ENCODE data around the gene TNS4. TPM values are rescaled to one million over a fixed set of nuclear protein-coding genes. Genes with fewer than 3 reads are reported as not detected.
A peak's percentile ranks its signal among the peaks of the same experiment; 100 is the strongest.

Gene TNS4
- total RNA-seq, 3 donors from 2014 or later: 3.0 to 13.1 (median 3.3) TPM

DNA sequence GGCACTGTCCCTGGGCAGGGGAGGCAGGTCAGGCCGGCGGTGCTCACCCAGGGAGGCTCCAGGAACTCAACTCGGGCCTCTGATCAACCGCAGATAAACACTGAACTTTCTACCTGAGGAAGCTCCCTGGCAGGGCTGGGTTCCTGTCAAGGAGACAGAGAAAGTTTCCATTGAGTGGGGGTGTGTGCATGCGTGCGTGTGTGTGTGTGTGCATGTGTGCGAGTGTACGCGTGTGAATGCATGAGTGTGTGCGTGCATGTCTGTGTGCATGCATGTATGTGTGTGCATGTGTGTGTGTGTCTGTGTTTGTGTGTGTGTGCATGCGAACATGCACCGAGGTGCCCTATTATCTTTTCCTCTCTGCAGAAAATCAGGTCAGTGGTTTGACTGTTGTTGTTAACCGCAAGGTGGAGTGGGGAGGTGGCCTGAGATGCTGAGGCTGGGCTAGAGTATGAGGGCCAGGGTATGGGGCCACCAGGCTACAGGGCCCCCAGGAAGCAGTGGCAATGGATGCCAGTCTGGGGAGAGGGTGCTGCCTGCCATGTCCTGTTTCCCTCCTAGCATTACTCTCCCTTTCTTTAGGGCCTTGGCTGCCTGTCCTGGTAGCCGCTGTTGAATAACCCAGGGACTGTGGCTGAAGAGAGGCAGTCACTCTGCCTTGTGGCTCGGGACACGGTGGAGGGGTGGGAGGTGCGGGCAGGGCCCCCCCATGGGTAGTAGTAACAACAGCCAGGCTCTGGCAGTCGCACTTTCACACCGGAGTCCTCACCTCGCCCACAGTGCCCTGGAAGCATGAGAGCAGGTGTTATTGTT is 39.8 kb upstream of the TNS4 start:
- Histone ChIP-seq H3K9me3 (no peaks in the 10 kb centered on the region), H3K4me3 (no peak overlapping the region), H3K36me3 (ENCODE audit: low read depth) (no peaks in the 10 kb centered on the region), H3K4me1 (ENCODE audit: low read depth) (peaks cover 10% of the 10 kb centered on the region)
- ATAC-seq (peak; percentile 48), DNase-seq (peak in 2 of 3 donors; percentile 32 to 60)
- intact Hi-C loops (cut with DNase I, micrococcal nuclease): no loop called here
- TF ChIP-seq, protein P1, sequence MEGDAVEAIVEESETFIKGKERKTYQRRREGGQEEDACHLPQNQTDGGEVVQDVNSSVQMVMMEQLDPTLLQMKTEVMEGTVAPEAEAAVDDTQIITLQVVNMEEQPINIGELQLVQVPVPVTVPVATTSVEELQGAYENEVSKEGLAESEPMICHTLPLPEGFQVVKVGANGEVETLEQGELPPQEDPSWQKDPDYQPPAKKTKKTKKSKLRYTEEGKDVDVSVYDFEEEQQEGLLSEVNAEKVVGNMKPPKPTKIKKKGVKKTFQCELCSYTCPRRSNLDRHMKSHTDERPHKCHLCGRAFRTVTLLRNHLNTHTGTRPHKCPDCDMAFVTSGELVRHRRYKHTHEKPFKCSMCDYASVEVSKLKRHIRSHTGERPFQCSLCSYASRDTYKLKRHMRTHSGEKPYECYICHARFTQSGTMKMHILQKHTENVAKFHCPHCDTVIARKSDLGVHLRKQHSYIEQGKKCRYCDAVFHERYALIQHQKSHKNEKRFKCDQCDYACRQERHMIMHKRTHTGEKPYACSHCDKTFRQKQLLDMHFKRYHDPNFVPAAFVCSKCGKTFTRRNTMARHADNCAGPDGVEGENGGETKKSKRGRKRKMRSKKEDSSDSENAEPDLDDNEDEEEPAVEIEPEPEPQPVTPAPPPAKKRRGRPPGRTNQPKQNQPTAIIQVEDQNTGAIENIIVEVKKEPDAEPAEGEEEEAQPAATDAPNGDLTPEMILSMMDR (IDR thresholded peaks at IDR 0.05): no peak

DNA sequence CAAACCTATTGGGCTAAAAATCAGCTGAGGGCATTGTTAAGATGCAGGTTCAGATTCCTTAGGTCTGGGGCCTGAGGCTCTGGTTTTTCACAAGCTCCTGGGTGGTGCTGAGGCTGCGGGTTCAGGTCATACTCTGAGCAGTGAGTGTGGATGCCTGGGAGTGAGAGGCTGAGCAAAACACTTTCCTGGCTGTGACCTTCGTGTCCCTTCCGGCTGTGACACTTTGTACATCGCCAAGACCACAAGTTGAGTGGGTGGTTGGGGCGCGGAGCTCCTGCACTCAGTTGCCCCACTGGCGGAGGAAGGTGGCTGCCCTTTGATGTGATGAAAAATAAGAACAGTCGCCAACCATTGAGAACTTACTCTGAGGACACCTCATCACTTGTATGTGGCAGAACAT is 39.0 kb upstream of the TNS4 start:
- Histone ChIP-seq H3K4me3 (no peak overlapping the region), H3K4me1 (ENCODE audit: low read depth) (peaks cover 10% of the 10 kb centered on the region), H3K9me3 (no peaks in the 10 kb centered on the region), H3K36me3 (ENCODE audit: low read depth) (no peaks in the 10 kb centered on the region)
- no peak for ATAC-seq
- peak in 2 of 3 donors; percentile 29 to 58 for DNase-seq
- intact Hi-C loops (cut with DNase I, micrococcal nuclease): no loop called here
- TF ChIP-seq, protein P1 (IDR thresholded peaks at IDR 0.05): no peak

DNA sequence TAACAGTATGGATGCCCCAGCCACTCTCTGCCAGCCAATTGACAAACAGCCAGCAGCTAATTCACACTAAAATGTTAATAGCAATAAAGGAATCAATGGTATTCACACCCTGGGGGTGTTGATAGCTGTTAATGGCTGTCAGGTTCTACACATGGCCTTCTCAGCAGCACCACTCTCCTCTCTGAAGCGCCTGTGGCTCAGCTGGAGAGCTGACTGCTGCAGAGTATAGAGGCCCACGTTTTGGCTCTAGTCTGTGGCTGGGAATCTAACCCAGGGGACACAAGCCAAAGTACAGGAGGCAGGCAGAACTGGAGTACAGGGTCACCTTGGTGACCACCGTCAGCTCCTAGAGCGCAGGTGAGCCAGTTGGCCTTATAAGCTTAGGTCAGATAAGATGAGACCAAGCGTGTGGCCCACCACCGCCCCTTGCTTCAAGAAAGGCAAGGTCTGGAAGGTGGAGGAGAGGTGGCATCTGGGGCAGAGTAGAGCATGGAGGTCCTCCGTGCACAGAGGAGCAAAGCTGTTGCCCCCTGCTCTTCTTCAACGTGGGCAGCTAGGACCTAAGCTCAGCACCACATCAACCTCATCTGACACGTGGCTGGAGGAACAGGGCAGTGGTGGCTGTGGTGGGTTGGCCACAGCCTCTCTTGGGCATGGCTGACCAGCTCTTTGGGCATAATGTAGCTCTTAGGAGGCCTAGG is 38.4 kb upstream of the TNS4 start:
- ATAC-seq: no peak
- Histone ChIP-seq H3K9me3 (no peaks in the 10 kb centered on the region), H3K4me1 (ENCODE audit: low read depth) (peaks cover 10% of the 10 kb centered on the region), H3K36me3 (ENCODE audit: low read depth) (no peaks in the 10 kb centered on the region), H3K4me3 (no peak overlapping the region)
- peak in 2 of 3 donors; percentile 15 to 29 for DNase-seq
- intact Hi-C loops (cut with DNase I, micrococcal nuclease): loop anchor here in 1 of 2 donors (10.0 kb wide), 1 partner anchor 95 kb away; the partner anchor contains the start of gene IGFBP4
- TF ChIP-seq, protein P1 (IDR thresholded peaks at IDR 0.05): no peak

DNA sequence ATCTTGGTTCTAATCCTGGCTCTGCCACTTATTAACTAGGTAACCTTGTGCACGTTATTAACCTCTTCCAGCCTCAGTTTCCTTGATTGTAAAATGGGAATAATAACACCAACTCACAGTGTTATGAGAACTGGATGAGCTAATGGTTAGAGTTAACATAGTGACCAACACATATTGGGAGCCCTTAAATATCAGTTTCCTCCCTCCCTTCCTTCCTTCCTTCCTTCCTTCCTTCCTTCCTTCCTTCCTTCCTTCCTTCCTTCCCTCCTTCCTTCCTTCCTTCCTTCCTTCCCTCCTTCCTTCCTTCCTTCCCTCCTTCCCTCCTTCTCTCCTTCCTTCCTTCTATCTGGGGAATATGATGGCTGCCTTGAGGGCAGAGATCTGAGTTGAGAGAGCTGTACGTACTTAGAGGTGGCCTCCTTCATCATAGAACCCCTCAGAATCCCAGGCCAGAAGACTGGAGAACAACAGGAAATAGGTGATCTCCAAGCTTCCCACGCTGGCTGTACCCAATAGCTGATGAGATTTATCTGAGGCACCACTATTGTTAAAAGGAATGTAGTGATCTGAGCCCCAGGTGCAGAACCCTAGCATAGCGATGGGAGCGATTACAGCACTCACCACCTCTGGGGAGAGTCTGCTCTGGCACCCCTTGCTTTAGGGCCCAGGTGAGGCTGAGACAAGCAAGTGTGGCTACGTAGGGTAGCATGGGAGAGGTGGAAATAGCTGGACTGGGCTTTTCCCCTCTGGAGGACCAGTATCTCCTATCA is 37.7 kb upstream of the TNS4 start:
- no peaks in the 10 kb centered on the region for H3K36me3 ChIP-seq (ENCODE audit: low read depth)
- H3K4me3 ChIP-seq: no peak overlapping the region
- no peaks in the 10 kb centered on the region for H3K9me3 ChIP-seq
- ATAC-seq (no peak), DNase-seq (peak in 2 of 3 donors; percentile 10 to 18)
- intact Hi-C loops (cut with DNase I, micrococcal nuclease): loop anchor here in 1 of 2 donors (10.0 kb wide), 1 partner anchor 94 kb away; the partner anchor contains the start of gene IGFBP4
- TF ChIP-seq, protein P1 (IDR thresholded peaks at IDR 0.05): no peak
- peaks cover 10% of the 10 kb centered on the region for H3K4me1 ChIP-seq (ENCODE audit: low read depth)
